ENCODE data around the gene LRCH1. TPM values are rescaled to one million over a fixed set of nuclear protein-coding genes. Genes with fewer than 3 reads are reported as not detected.

Gene LRCH1
- polyA plus RNA-seq, 1 of the 3 experiments (the other 2 are of a cell fraction) = 5.5 TPM

DNA sequence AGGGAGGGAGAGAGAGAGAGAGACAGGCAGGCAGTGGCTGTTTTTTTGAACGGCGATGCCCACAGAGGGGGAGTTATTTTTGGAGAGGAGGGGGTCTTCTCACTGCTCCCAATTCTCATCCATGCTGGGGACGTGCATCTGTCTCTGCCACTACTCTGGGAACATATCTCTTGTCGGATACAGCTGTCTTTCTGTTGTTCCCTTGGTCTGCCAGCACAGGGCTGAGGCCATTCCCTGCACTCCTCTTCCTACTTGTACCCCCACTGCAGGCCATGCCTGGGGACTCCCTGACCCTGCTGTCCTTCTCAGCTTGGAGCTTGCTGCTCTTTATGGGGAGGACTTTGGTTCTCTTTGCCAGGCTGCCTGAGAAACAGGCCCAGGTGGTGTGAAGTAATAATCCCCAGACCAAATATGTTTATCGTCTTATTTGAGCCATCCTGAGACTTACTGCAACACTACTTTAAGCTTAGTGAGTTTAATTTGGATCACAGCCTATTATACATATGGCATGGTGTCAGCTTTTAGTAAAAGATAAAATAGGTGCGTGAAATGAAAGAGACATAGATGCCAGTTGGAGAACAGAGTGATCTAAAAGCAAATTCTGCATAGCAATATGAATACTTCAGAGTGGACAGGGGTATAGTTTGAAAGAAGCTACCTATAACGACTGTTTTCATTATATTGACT is 19.1 kb downstream of the LRCH1 start:
- TF ChIP-seq CHD2 (IDR thresholded peaks at IDR 0.05; ENCODE audit: low read length, partially characterized antibody) = no peak
- no peak for TF ChIP-seq GATA2 (CRISPR knock-in tag; IDR thresholded peaks at IDR 0.05)
- TF ChIP-seq, protein P1, sequence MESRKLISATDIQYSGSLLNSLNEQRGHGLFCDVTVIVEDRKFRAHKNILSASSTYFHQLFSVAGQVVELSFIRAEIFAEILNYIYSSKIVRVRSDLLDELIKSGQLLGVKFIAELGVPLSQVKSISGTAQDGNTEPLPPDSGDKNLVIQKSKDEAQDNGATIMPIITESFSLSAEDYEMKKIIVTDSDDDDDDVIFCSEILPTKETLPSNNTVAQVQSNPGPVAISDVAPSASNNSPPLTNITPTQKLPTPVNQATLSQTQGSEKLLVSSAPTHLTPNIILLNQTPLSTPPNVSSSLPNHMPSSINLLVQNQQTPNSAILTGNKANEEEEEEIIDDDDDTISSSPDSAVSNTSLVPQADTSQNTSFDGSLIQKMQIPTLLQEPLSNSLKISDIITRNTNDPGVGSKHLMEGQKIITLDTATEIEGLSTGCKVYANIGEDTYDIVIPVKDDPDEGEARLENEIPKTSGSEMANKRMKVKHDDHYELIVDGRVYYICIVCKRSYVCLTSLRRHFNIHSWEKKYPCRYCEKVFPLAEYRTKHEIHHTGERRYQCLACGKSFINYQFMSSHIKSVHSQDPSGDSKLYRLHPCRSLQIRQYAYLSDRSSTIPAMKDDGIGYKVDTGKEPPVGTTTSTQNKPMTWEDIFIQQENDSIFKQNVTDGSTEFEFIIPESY (IDR thresholded peaks at IDR 0.05; ENCODE audit: borderline replicate concordance, low read depth) = no peak
- TF ChIP-seq, protein P2, sequence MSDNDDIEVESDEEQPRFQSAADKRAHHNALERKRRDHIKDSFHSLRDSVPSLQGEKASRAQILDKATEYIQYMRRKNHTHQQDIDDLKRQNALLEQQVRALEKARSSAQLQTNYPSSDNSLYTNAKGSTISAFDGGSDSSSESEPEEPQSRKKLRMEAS (IDR thresholded peaks at IDR 0.05; ENCODE audit: low read depth) = no peak
- no peak for TF ChIP-seq TAF1 (IDR thresholded peaks at IDR 0.05; ENCODE audit: borderline replicate concordance, low read depth, low read length)
- no peak overlapping the region for H3K9ac ChIP-seq
- H3K27ac ChIP-seq (ENCODE audit: low read depth in 2 of 2, low read length in 1 of 2) = no peak overlapping the region
- H3K4me2 ChIP-seq = no peak overlapping the region
- 98% methylated on average over 7 of the region's 7 CpGs for WGBS (ENCODE audit: low lambda C conversion rate)
- no peak for DNase-seq
- H3K9me3 ChIP-seq = no peaks in the 10 kb centered on the region
- peaks cover 42% of the 10 kb centered on the region for H4K20me1 ChIP-seq (ENCODE audit: insufficient read depth)
- H3K27me3 ChIP-seq (ENCODE audit: insufficient read depth) = no peaks in the 10 kb centered on the region
- H3K36me3 ChIP-seq (replicated peaks in 1 of 2; ENCODE audit: control insufficient read depth in 1 of 2, insufficient read depth in 2 of 2, low read length in 1 of 2) = no peaks in the 10 kb centered on the region
- peaks cover 85% of the 10 kb centered on the region for H3K79me2 ChIP-seq (ENCODE audit: insufficient read depth)
- no peak overlapping the region for H3K4me3 ChIP-seq (ENCODE audit: low read depth in 2 of 2, low read length in 1 of 2)
- H2AFZ ChIP-seq (ENCODE audit: low read depth) = no peak overlapping the region
- peaks cover 17 to 31% of the 10 kb centered on the region in 2 experiments; a peak in 3 of 4 replicates for H3K4me1 ChIP-seq (ENCODE audit: control insufficient read depth in 1 of 2, insufficient read depth in 2 of 2, low read depth in 1 of 2, low read length in 1 of 2)
- ChIA-PET POLR2A (no interaction called here), CTCF (interaction anchor here (0.9 to 1.5 kb wide), 3 partner anchors 9 to 21 kb away, joined by 3 to 4 read pairs (median 3); no protein-coding TSS in a partner anchor)
- no peaks in the 10 kb centered on the region for H3K9me2 ChIP-seq
- H3F3A ChIP-seq (replicated peaks; ENCODE audit: insufficient read depth) = peaks cover 15% of the 10 kb centered on the region

DNA sequence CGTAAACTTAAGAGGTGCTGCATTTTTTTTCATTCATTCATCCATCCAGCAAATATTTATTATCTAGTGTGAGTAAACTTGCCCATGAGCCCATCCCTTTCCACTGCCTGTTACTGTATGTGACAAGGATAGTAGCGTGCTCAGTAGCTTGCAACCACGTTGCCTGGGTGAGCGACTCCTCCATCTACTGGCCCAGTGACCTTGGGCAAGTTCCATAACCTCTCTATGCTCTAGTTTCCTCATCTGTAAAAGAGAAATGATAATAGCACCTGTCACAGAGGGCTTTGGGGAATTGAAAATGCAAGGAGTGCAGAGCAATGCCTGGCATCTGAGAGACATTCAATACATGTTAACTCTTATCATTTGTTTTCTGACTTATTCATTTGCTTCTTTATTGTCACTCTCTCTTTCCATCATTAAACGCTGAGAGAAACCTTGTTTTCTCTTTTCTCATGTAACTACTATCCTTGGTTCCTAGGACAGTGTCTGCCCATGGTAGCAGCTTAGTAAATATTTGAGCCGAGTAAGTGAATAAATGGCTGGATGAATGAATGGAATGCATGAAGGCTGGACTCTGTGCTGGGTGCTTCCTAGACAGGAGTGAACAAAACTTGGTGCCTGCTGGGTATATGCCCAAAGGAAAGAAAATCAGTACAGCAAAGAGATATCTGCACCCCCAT is 19.9 kb downstream of the LRCH1 start:
- Histone ChIP-seq H3F3A (replicated peaks; ENCODE audit: insufficient read depth) (peaks cover 15% of the 10 kb centered on the region), H3K27ac (ENCODE audit: low read depth in 2 of 2, low read length in 1 of 2) (no peak overlapping the region), H3K4me1 (ENCODE audit: control insufficient read depth in 1 of 2, insufficient read depth in 2 of 2, low read depth in 1 of 2, low read length in 1 of 2) (peaks cover 20 to 37% of the 10 kb centered on the region in 2 experiments; a peak in 3 of 4 replicates), H3K4me2 (no peak overlapping the region), H3K9ac (no peak overlapping the region), H3K9me2 (no peaks in the 10 kb centered on the region), H3K9me3 (no peaks in the 10 kb centered on the region), H2AFZ (ENCODE audit: low read depth) (no peak overlapping the region), H3K79me2 (ENCODE audit: insufficient read depth) (peaks cover 85% of the 10 kb centered on the region), H3K36me3 (replicated peaks in 1 of 2; ENCODE audit: control insufficient read depth in 1 of 2, insufficient read depth in 2 of 2, low read length in 1 of 2) (no peaks in the 10 kb centered on the region), H4K20me1 (ENCODE audit: insufficient read depth) (peaks cover 39% of the 10 kb centered on the region), H3K4me3 (ENCODE audit: low read depth in 2 of 2, low read length in 1 of 2) (no peak overlapping the region), H3K27me3 (ENCODE audit: insufficient read depth) (no peaks in the 10 kb centered on the region)
- WGBS (ENCODE audit: low lambda C conversion rate) = 98% methylated on average over 6 of the region's 6 CpGs
- TF ChIP-seq TEAD4 (IDR thresholded peaks at IDR 0.05; ENCODE audit: borderline replicate concordance, insufficient read depth) (no peak), RCOR1 (IDR thresholded peaks at IDR 0.05; ENCODE audit: low read length) (no peak), NFIC (IDR thresholded peaks at IDR 0.05; ENCODE audit: borderline replicate concordance) (no peak)
- POLR2A ChIA-PET = no interaction called here
- DNase-seq = no peak
- CTCF ChIA-PET = interaction anchor here (1.5 kb wide), 1 partner anchor 21 kb away, joined by 4 read pairs; no protein-coding TSS in a partner anchor

All from SK-N-SH (cell line).